ENCODE data around the gene ABLIM2.

Gene ABLIM2

DNA sequence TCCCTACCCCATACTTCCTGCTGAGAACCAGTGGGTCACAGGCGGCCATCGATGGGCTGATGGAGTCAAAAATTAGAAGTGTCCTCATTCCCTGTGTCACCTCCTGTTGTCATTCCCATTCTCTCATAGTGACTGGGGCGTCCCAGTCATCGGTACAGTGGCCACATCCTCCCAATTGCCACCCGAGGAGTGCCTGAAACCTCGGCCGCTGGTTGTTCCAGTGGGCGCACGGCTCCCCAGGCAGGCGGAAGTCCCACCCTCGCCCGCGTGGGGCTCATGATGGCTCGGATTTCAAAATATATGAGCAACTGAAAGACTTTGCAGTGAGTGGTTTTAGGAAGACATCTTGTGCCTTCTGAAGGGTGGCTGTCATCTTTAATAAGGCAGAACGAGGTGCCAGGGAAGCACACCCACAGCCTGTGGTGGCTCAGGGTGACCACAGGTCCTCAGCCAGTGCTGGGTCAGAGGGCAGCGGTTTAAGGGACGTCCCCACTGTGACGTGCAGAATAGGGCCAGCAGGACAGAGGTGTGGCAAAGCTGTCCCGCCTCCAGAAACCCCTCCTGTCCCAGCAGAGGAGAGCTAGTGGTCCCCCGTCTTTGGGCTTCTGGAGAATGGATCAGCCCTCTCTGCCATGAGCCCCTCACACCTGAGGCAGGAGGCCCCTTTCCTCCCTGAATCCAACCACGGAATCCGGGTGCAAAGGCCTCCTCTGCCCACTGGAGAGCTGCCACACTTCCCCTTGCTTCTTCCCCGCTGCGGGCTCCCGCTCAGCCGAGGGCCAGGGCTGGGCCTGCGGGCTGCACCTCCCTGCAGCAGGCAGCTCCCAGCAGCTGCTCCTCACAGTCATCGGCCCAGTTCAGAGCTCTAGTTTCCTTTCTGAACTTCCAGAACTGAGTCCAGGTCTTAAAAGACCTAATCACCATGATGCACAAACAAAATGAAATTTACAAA, 90.4 kb downstream of the ABLIM2 start:
- no peak for DNase-seq (ENCODE audit: low spot score)

DNA sequence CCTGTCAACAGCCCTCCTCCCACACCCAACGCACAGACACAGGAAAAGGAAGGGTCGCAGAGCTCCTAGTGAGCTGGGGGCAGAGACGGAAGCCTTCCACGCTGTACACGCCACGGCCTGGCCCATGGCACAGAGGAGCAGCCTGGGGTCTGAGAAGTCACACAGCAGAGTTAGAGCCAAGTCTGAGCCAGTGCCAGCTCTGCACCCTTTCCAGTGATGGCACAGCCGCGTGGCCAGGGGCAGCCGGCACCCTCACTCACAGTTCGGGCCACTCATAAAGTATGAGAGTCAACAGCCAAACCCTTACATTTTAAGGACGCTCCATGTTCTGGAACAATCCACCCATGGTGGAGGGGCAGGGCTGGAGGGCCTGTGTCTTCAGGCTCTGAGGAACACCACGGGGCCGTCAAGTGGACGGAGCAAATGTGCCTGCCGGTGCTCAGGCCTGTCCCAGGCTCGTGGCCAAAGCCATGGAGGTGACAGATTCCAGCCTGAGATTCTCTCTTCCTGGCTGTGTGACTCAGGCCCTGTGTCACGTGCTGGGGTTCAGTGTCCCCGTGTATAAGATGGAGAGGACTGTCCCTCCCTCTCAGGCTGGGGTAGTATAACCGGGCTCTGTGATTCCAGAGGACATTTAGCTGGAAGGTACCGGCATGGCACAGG, 91.2 kb downstream of the ABLIM2 start:
- no peak for DNase-seq (ENCODE audit: low spot score)

DNA sequence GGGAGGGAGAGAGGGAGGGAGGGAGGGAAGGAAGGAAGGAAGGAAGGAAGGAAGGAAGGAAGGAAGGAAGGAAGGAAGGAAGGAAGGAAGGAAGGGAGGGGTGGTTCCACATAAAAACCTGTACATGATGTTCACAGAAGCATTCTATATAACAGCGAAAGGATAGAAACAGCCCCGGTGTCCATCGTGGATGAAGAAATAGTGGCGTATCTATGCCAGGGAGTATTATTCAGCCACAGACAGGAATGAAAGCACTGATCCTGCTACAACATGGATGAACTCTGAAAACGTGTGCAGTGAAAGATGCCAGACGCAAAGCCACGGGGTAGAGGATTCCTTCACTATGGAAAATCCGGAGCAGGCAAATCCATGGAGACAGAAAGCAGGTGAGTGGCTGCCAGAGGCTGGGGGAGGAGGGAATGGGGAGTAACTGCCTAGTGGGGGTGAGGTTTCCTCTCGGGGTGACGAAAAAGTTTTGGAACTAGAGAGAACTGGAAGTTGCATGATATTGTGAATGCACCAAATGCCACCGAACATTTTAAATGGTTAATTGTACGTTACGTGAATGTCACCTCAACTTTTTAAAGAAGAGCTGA, 92.2 kb downstream of the ABLIM2 start:
- DNase-seq (ENCODE audit: low spot score), result no peak

DNA sequence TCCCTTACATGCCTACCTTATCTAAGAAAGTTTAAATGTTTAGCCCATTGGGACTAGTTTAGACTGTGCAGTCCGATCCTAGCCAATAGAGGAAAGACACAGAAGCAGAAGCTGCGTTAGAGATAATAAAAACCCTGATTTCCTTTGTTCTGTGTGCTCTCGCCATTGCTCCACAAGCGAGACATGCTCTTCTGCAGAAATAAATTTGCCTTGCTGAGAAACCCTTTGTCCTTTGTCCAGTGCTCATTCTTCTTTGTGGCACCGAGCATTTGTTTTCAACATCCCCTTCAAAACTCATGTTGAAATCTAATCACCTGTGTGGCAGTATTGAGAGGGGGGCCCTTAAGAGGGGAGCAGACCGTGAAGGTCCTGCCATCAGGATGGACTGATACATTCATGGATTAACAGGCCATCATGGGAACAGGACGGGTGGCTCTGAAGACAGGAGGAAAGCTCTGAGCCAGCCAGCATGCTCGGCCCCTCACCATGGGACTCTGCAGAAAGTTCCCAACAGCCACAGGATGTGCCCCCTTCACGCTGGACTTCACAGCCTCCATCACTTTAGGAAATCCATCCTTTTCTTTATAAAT, 94.5 kb downstream of the ABLIM2 start:
- no peak for DNase-seq (ENCODE audit: low spot score)

GRCh38 chr4:8061573-8061972, 97.0 kb downstream of the ABLIM2 start:
- no peak for DNase-seq (ENCODE audit: low spot score)

DNA sequence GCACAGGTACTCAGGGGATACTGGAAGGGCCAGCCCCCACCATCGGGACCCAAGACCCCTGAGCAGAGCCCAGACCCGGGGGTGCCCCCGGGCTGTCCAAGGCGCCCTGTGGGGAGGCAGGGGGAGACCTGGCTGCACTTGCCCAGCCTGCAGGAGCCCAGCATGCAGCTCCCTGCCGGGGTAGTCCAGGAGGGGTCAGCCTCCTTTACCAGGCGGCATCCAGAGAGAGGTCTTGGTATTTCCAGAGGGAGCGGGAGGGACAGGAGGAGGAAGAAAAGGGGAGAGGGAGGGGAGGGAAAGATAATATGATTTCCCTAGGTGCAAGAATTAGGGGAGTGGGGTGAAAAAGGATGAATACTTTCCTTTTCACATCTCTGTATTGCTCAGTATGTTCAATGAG, 97.5 kb downstream of the ABLIM2 start:
- no peak for DNase-seq (ENCODE audit: low spot score)

- no peak for DNase-seq (ENCODE audit: low spot score)
These were observed 98.0 kb downstream of the ABLIM2 start for GRCh38 chr4:8060632-8061031.

DNA sequence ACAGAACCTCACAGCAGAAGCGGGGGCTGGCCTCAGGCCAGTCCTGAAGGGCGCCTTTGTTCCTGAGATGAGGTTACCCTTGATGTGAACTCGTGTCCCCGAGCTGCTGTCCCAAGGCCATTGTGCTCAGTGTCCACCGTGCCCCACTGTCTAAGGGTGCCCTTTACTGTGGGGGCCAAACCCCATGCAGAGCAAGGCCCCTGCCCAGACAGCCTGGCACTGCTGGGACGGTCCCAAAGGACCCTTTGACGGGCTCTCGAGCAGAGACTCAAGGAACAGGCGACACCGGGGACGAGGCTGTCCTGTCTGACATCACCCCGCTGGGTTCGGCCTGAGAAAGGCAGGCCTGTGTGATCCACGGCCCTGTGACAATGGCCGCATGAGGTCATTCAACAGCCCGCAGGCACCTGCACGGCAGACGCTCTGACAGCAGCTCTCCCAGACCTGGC, 100.6 kb downstream of the ABLIM2 start:
- no peak for DNase-seq (ENCODE audit: low spot score)

- no peak for DNase-seq (ENCODE audit: low spot score)
These were observed 103.4 kb downstream of the ABLIM2 start for GRCh38 chr4:8055206-8055605.

DNA sequence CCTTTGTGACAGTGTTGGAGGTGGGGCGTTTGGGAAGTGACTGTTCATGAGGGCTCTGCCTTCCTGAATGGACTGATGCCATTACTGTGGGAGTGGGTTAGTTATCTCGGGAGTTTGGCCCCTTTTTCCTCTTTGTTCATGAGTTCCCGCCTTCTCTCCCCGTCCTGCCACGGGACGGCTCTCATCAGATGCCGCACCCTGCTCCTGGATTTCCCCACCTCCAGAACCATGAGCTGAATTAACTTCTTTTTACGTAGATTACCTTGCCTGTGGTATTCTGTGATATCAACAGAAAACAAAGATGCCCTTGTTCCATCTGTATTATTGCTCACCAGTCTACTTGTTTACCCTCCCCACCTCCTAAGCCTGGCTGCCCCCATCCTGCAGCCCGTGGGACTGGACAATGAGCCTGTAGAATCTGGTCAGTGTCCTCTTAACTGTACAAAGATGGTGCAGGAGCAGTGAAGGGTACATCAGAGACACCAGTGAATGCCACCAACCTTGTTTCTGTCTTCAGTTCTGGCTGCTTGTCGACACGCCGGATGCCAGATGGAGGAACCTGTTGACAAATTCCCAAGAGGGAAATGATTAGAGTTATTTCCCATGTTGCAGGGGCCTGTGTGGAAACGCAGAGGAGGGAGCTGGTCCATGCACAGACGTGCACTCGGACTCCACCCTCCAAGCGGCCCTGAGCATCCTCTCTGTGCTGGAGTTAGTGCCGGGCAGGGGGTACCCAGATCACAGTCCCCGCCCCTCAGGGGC, 104.7 kb downstream of the ABLIM2 start:
- DNase-seq (ENCODE audit: low spot score), result no peak

DNA sequence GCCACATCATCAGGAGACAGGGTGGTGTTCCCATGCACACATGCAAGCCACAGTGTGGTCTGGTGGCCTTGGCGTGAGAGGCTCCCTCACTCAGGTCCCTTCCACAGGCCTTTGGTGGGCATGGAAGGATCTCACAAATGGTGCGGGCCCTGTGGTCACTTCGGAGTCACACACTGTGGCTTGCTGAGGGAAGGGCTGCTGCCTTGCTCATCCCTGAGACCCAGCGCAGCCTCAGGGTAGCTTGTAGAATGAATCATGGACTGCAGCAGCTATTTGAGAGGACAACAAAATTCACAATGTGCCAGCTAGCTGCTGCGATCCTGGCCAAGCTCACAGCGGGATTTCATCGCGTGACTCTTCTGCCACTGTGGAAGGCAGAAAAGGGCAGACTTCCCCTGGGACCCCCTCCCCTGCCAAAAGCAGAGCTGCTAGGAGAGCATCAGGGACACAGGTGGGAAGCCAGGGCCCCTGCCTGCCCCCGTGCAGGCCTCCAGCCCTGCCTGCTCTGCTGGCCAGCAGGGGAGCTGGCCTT, 106.4 kb downstream of the ABLIM2 start:
- DNase-seq (ENCODE audit: low spot score), result no peak

DNA sequence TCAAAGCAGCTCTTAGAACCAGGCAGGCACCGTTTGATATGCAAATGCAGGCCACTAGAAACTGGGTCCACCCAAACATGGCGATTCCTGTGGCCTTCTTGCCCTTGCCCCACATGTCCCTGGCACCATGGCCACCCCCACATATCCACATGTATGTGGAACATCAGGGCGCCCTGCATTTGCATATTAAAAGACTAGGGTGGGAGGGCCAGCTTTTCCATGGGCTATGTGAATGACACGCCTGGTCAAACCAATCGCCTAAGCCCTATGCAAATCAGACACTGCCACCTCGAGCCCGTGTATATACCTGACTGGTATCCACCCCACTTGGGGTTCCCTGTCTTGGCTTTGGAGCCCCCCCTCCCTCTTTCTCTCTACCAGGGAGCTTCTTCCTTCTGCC, 107.0 kb downstream of the ABLIM2 start:
- DNase-seq (ENCODE audit: low spot score), result no peak

DNA sequence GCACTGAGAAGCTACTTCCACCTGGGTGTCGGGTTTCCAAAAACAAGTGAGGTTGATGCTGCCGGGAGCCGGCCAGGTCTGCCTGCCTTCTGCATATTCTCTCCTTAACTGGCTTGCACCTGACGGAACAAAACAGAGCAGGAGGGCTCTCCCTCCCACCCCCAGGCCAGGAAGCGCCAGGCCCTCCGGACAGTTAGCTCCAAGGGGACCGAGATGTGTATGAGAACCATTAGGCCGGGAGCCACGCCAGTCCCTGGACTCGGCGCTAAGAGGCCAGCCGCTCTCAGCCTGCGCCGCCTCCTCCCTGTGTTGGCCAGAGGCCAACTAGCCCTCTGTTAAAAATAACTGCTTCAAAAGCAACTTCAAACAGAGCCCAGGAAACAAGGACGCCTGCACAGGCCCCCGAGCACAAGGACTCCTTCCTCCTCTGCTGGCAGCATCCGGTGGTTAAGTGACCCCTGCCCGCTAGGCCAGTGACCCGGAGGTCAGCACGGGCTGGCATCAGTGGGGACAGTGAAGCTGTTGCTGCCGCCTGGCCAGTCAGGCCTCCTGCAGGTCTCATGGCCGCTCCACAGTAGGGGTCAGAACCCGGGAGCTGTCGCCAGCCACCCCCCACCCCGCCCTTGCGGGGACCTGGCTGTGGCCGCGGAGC, 107.9 kb downstream of the ABLIM2 start:
- DNase-seq (ENCODE audit: low spot score), result no peak

DNA sequence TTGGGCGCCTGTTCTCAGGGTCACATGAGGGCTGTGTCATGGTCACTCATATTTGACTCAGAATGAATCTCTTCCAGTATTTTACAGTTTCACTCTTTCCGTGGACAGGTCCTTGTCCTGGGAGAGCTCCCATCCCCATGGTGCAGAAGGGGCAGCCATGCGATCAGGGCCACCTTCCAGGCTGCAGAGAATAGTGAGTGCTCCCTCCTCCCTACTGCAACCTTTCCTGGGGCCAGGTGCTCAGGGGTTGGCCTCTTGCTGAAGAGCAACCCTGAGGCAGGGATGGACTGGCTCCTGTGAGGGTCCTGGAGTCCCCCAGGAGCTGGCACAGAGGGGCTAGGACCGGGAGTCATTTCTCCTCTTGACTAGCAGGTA, 108.4 kb downstream of the ABLIM2 start:
- no peak for DNase-seq (ENCODE audit: low spot score)

DNA sequence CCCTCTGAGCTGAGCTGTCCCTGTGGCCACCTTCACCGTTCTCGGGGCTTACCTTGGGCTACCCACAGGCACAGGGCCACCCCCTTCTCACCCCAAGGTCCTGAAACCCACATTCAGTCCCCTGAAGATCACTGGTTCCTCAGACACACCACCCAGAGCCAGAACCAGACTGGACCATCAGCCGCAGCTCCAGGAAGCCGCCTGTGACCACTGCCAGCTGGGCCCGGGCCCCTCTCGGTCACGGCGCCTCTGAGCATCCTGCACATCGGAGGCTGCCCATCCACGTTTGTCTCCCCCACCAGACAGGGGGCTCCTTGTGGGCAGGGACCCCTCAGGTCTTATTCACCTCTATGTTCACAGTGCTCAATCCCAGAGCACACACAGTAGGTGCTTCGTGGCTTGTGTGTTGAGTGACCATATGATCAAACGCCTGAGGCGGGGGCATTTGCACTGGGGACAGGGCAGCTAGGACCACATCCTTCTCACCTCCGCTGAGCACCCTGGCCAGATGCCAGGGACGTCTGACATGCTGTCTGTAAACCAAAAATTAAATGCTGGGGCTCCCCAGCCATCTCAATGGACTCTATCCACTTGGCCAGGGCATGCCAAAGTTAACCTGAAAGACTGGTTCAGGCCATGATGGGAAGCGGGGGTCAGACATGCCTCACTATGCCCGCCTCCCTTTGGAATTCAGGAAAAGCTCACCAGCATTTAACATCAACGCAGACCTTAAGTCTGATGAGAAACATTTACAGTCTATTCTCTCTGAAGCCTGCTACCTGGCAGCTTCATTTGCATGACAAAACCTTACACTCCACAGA, 109.5 kb downstream of the ABLIM2 start:
- DNase-seq (ENCODE audit: low spot score), result no peak

DNA sequence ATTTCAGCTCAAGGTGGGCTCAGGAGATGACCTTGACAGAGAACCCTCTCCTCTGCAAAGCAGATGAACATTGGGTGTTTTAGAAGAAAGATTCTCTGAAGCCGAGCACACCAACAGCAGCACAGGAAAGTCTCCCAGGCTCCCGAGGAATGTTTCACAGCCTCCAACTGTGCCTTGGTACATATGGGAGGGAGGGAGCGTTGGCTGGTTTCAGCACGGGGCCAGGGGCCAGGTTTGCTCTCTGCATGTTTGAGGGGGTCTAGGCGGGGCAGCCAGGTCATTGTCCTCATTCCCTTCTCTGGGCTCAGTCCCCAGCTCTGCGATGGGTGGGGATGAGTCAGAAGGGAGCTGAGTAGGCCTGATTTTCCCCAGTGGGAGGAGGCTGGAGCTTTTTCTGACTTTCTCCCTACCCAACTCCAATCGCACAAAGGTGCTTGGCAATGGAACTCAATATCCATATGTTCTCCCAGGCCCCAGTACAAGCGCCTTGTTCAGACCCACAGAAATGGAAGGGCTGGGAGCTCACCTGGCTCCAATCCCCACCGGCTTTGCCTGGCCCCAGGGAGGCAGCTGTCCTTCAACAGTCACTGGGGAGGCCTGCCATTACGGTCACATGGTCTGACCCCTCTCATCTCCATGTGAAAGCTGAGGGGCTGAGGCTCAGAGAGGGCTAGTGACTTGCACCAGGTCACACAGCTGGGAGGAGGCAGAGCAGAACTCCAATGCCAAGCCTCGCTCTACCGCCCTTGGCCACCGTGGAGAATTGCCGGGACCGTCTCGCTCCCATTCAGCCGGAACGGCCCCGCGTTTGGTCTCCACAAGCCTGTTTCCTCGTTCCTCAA, 110.6 kb downstream of the ABLIM2 start:
- DNase-seq (ENCODE audit: low spot score), result no peak

DNA sequence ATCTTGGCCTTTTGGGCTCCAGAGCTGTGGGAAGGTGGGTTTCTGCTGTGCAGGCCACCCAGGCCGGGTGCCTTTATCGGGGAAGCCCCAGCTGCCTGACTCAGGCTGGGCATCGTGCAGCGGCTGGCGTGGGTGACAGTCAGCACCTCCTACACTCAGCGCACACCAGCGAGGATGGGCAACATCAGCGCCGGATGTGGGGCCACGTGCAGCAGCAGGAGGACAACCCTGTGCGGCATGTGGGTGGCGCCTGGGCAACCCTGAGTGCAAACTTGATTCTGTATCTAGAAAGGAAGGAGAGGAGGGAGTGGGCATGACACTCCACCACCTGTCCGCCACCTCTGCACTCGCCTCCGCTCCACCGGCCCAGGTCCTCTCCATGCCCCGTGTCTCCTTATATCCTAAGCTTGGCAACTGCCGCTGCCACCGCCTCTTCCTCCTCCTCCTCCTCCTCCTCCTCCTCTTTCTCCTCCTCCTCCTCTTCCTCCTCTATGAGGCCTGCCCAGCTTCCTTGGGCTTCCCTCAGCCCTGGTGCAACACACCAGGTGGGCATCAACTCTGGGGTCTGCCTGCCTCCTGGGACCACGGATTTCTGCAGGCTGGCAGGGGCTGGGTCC, 111.6 kb downstream of the ABLIM2 start:
- DNase-seq (ENCODE audit: low spot score), result no peak

DNA sequence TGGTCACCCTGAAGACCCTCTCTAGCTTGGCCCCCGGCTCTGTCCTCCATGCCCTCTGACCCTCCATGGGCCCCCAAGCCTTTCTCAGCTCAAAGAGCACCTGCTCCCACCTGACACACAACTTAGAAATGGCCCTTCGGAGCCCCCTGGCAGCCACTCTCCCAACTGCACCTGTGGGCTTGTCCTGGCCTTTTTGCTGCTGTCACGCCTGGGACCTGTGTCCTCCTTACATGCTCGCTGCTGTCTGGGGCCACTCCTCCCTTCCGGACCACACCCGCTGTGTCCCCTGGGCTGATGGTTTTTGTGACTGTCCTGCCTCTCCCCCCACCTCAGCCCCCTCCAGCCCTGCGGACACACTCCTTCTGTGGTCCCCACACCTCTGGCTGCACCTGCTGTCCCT, 112.7 kb downstream of the ABLIM2 start:
- DNase-seq (ENCODE audit: low spot score), result no peak

DNA sequence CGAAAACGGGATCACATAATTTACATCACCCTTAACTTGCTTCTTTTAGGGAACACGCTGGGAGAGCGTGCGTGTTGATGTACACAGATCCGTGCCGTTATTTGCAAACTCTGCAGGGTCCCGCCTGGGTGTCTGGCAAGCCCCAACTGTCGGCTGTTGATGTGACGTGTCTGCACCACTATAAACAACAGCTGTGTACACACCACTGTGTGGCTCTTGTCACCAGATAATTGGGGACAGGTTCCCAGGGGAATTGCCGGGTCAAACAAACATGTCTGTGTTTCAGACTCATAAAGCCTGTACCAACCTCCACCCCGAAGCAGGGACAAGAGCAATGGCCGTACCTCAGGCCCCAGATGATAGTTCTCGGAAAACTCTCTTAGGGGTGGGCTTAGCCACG, 113.9 kb downstream of the ABLIM2 start:
- no peak for DNase-seq (ENCODE audit: low spot score)
